Heart right ventricle (tissue), 16 donors: ENCODE data around the gene SMAD2. TPM values are rescaled to one million over a fixed set of nuclear protein-coding genes. Genes with fewer than 3 reads are reported as not detected.

ENCODE experiments used
- ATAC-seq, 8 donors: fragments of 200-7000 bp; cut with Tn5 transposase; one replicate each; pipeline ENCODE4 v1.9.1; 2020; ENCODE audit warnings: mild to moderate bottlenecking in 8 of 8, moderate library complexity in 8 of 8, moderate number of reproducible peaks in 1 of 8
- DNase-seq, 2 donors: peaks; one replicate each; pipeline ENCODE4 v3.0.0-alpha.2; 2020
- H3K27ac ChIP-seq, 10 donors: fragments of 200-600 bp; sonication (generic) in 2 of 10; one replicate each; pipeline versions ENCODE4 v1.5.0 to v1.8.0; 2020 to 2022; ENCODE audit warnings: mild to moderate bottlenecking in 3 of 10
- H3K27me3 ChIP-seq, 7 donors: fragments of 200-600 bp; one replicate each; pipeline ENCODE4 v1.8.0; 2021 to 2022; ENCODE audit warnings: mild to moderate bottlenecking in 2 of 7
- H3K36me3 ChIP-seq, 9 donors: fragments of 200-600 bp; sonication (generic) in 1 of 9; one replicate each; pipeline versions ENCODE4 v1.5.0 to v1.8.0; 2020 to 2022; ENCODE audit warnings: mild to moderate bottlenecking in 2 of 9
- H3K4me1 ChIP-seq, 9 donors: fragments of 200-600 bp; sonication (generic) in 1 of 9; one replicate each; pipeline versions ENCODE4 v1.5.0 to v1.8.0; 2020 to 2022; ENCODE audit warnings: mild to moderate bottlenecking in 4 of 9
- H3K4me3 ChIP-seq, 10 donors: fragments of 200-600 bp; sonication (generic) in 2 of 10; one replicate each; pipeline versions ENCODE4 v1.5.0 to v1.8.0; 2020 to 2022; ENCODE audit warnings: mild to moderate bottlenecking in 7 of 10, moderate library complexity in 2 of 10
- H3K9me3 ChIP-seq, 11 donors: fragments of 200-600 bp in 10 of 11; sonication (generic) in 2 of 11; one replicate each; pipeline versions ENCODE4 v1.5.0 to v1.8.0; 2013 to 2022; ENCODE audit warnings: mild to moderate bottlenecking in 2 of 11, control low read depth in 1 of 11, moderate library complexity in 1 of 11
- WGBS, 2 donors: extraction: QIAGEN DNeasy Blood & Tissue Kit; methylation state at CpG; one replicate each; pipeline ENCODE4 v1.1.7; 2013; ENCODE audit warnings: inconsistent platforms in 1 of 2; 5-methylcytosine and 5-hydroxymethylcytosine counted together
- intact Hi-C, 10 donors: fragments of 100-400 bp; cut with DNase I; formaldehyde crosslinking; loops; one replicate each; pipeline versions ENCODE4 v1.11.1 to v1.14.2; 2022
- polyA plus RNA-seq, 2 donors: library from polyadenylated mRNA; stranded (reverse); fragments of 200-250 nt; gene quantifications; one replicate each; pipeline ENCODE4 v1.2.3, GENCODE V29; 2013
- total RNA-seq, 10 donors: library from RNA; stranded (reverse); fragmentation: NEBNext Ultra II Directional in 3 of 10; extraction: Animal tissue kit (Norgen Biotek cat#: 25700) in 3 of 10; gene quantifications; one replicate each; pipeline versions ENCODE4 v1.2.1 to v1.2.4, GENCODE V29; 2021 to 2023
- TF ChIP-seq, protein P1 (sequence below), 9 donors: fragments of 200-600 bp; sonication (generic) in 2 of 9; IDR thresholded peaks; one replicate each; pipeline versions ENCODE4 v1.5.0 to v1.8.0; 2021 to 2022; ENCODE audit warnings: antibody characterized with exemption in 9 of 9, mild to moderate bottlenecking in 5 of 9, moderate library complexity in 1 of 9
- donor health status: Arrhythmogenic right ventricular cardiomyopathy.
- donor health status: ischemic (EF 13 %, LVEDD 7.1; RV severe dilation, severe dysfunction).
- donor health status: healthy with polysubstance abuse.
- donor health status: DM: no; HTN: yes; CAD: no.
- donor health status: DM: no; HTN: no; CAD: no.
- donor health status: ischemic (EF 25% LVEDD 6.9; RV normal size, moderate dysfunction).
- donor health status: ischemic (EF 25% LVEDD 5.7; RV mildly dilated, moderate dysfunction).
- donor health status: healthy.
- donor health status: DM: yes; HTN: yes; CAD: no.
- donor health status: Ischemic cardiomyopathy.
- donor health status: ischemic (EF 35%, LVEDD 5.7; RV mildly dilated, moderate dysfunction).
- donor health status: nonischemic (EF 11% LVEDD 7.7; RV severe dilation, severe dysfunction).
- donor health status: DM: yes; HTN: yes; CAD: no.
- donor health status: PGD.
- donor health status: ischemic (EF 29% LVEDD 5.4; RV normal size, mild dysfunction).
- donor health status: nonischemic (EF 23%, LVEDD 6.1; RV moderate dilation, normal function).

Gene SMAD2
- total and polyA plus RNA-seq, 12 donors = 11.6 to 118 (median 92.9) TPM

DNA sequence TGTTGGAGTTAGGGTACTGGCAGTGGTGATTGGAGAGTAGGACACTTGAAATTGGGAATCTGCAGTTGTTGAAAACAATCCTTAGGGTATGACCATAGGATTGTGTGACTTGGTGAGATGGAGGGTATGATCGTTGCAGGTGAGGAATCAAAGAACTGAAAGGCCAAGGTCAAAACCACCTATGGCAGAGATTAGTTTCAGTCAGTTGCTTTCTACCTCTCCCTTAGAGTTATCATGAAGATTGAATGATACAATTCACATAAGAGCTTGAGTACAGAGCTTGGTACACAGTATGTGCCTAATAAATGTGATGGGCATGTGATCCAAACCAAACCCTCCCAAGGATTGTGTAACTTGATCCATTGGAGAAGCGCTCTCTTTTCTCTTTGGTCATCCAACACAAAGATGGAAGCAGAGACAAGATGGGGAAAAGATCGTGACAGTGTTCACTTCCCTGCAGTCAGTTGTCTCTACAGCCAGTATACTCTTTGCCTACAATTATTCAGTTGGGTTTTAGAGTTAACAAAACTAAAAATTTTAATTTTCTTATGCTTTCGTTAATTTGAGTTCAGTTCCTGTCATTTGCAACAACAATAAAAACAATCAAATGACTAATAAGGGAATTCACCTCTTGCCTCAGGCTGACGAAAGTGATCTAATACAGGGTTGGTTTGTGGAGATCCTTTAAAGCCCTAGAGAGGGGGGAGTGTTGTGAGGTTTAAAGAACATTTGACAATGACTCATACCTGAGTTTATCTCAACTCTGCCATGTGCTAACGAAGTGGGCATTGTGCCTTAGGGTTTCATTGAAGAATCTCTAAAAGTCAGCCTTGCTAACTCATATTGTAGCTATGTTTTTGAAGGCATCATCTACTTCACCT lies 14.8 kb upstream of the SMAD2 start:
- H3K36me3 ChIP-seq = no peaks in the 10 kb centered on the region
- ATAC-seq (peak in 1 of 8 donors; percentile 60), DNase-seq (no peak)
- 76 to 85% methylated on average over 6 of the region's 6 CpGs for WGBS, 2 donors
- H3K4me3 ChIP-seq = no peak overlapping the region
- H3K4me1 ChIP-seq = peaks cover 0 to 11% (median 3%) of the 10 kb centered on the region in 9 donors
- H3K9me3 ChIP-seq = no peaks in the 10 kb centered on the region
- H3K27ac ChIP-seq = no peak overlapping the region
- intact Hi-C loops = loop anchor here in 1 of 10 donors (10.0 kb wide), 1 partner anchor 50 kb away; no protein-coding TSS in a partner anchor
- TF ChIP-seq, protein P1, sequence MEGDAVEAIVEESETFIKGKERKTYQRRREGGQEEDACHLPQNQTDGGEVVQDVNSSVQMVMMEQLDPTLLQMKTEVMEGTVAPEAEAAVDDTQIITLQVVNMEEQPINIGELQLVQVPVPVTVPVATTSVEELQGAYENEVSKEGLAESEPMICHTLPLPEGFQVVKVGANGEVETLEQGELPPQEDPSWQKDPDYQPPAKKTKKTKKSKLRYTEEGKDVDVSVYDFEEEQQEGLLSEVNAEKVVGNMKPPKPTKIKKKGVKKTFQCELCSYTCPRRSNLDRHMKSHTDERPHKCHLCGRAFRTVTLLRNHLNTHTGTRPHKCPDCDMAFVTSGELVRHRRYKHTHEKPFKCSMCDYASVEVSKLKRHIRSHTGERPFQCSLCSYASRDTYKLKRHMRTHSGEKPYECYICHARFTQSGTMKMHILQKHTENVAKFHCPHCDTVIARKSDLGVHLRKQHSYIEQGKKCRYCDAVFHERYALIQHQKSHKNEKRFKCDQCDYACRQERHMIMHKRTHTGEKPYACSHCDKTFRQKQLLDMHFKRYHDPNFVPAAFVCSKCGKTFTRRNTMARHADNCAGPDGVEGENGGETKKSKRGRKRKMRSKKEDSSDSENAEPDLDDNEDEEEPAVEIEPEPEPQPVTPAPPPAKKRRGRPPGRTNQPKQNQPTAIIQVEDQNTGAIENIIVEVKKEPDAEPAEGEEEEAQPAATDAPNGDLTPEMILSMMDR (IDR thresholded peaks at IDR 0.05) = no peak
- H3K27me3 ChIP-seq = no peaks in the 10 kb centered on the region

DNA sequence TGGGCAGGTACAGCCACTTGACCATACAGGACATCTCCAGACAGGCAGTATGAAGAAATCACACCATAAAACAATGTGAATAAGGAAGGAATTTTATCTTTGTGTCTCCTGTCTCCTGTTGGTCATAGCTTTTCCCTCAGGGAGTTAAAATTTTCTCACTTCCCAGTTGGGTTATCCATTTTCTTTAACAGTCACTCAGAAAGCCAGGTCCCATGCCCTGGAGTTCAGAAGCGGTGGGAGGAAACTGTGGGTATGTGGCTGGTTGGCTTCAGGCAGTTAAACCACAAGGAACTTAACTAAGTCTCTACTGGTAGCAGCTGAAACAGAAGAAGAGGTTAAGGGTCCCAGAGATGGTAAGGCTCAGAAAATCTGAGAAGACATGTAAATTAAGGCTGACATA lies 6.5 kb upstream of the SMAD2 start:
- no peak for DNase-seq
- Histone ChIP-seq H3K4me3 (no peak overlapping the region), H3K36me3 (no peaks in the 10 kb centered on the region), H3K9me3 (no peaks in the 10 kb centered on the region), H3K27me3 (no peaks in the 10 kb centered on the region), H3K27ac (no peak overlapping the region), H3K4me1 (peaks cover 0 to 6% (median 0%) of the 10 kb centered on the region in 9 donors)
- ATAC-seq = no peak
- intact Hi-C loops = loop anchor here in 2 of 10 donors (10.0 kb wide), 2 partner anchors 68 to 1528 kb away; partner anchors contain the start of gene DYM (in 1 of the 2)
- WGBS, 2 donors = 81 to 85% methylated on average over 1 of the region's 1 CpG
- TF ChIP-seq, protein P1 (IDR thresholded peaks at IDR 0.05) = no peak

DNA sequence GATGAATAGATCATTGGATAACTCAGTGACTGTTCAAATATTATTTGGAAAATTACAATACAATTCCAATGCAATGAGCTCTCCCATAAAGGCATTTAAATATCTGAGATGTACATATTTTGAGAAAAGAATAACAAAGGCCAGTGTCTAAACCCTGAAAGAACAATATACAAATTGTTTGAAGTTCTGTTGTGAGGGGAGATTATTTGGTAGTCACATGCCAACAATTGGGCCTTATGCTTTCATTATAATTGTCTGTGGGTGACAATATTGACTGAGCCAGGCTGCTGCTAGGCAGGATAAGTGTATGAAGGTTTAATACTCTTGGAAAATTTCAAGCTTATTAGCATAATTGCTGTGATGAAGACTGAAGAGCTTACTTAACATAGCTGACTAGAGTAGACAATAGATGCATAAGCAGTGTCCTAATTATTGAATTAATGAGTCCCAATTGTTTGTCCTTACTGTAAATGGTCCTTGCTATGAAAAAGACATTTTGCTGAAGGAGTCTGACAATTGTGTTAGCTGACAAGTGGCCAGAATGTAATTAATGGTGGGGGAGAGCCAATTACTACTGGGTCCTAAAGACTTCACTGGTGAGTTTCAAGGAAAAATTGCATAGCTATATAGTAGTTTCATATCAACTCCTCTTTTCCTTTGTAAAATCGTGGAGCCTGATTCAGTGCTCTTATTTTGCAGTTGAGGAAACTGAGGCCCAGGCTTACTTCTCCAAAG lies 5.0 kb upstream of the SMAD2 start:
- Histone ChIP-seq H3K4me1 (peaks cover 0 to 13% (median 5%) of the 10 kb centered on the region in 9 donors), H3K27ac (no peak overlapping the region), H3K9me3 (no peaks in the 10 kb centered on the region), H3K36me3 (no peaks in the 10 kb centered on the region), H3K4me3 (no peak overlapping the region), H3K27me3 (no peaks in the 10 kb centered on the region)
- 79 to 88% methylated on average over 1 of the region's 1 CpG for WGBS, 2 donors
- ATAC-seq (no peak), DNase-seq (no peak)
- intact Hi-C loops = loop anchor here in 2 of 10 donors (10.0 kb wide), 2 partner anchors 69 to 1529 kb away; partner anchors contain the start of gene DYM (in 1 of the 2)
- TF ChIP-seq, protein P1 (IDR thresholded peaks at IDR 0.05) = no peak

DNA sequence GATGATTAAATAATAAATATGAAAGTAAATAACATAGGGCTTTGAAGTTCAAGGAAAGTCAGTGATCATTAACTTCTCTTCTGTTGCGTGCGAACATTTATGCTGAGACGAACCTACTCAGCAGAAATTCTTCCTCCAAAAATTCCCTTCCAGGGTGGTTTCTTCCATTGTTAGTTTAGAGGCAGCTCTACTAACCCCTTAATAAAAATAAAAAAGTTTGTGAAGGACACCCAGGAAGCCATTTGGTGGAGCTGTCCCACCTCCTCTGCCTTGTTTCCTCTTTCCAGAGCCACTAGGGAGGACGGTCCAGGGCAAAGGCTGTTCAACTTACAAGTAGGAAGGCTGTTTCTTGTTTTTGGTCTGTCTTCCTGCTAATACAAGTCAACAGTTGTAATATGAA lies 2.1 kb upstream of the SMAD2 start:
- H3K27ac ChIP-seq = no peak overlapping the region
- DNase-seq (no peak), ATAC-seq (no peak)
- intact Hi-C loops = loop anchor here in 6 of 10 donors (2.0 to 10.0 kb wide), 6 partner anchors 70 to 1532 kb away; partner anchors contain the start of gene DYM (in 1 of the 6)
- H3K4me3 ChIP-seq = no peak overlapping the region
- no peaks in the 10 kb centered on the region for H3K27me3 ChIP-seq
- TF ChIP-seq, protein P1 (IDR thresholded peaks at IDR 0.05) = peak in 4 of 9 donors; percentile 12 to 27 (median 20)
- H3K36me3 ChIP-seq = no peaks in the 10 kb centered on the region
- 82 to 86% methylated on average over 4 of the region's 4 CpGs for WGBS, 2 donors
- H3K4me1 ChIP-seq = peaks cover 0 to 34% (median 25%) of the 10 kb centered on the region in 9 donors
- H3K9me3 ChIP-seq = no peaks in the 10 kb centered on the region
